Embryonic facial prominence (tissue), 1 donor: ENCODE results near the gene TRIM52.
"Not testable (repeated sequence)": the region's sequence is repeated elsewhere in the genome, so short reads cannot be mapped to it uniquely, and the experiment has no call there.

Experiments used
- DNase-seq: peaks from one replicate; pipeline ENCODE4 v3.0.0-alpha.2; 2016; ENCODE audit errors: extremely low spot score

TRIM52 gene

DNA sequence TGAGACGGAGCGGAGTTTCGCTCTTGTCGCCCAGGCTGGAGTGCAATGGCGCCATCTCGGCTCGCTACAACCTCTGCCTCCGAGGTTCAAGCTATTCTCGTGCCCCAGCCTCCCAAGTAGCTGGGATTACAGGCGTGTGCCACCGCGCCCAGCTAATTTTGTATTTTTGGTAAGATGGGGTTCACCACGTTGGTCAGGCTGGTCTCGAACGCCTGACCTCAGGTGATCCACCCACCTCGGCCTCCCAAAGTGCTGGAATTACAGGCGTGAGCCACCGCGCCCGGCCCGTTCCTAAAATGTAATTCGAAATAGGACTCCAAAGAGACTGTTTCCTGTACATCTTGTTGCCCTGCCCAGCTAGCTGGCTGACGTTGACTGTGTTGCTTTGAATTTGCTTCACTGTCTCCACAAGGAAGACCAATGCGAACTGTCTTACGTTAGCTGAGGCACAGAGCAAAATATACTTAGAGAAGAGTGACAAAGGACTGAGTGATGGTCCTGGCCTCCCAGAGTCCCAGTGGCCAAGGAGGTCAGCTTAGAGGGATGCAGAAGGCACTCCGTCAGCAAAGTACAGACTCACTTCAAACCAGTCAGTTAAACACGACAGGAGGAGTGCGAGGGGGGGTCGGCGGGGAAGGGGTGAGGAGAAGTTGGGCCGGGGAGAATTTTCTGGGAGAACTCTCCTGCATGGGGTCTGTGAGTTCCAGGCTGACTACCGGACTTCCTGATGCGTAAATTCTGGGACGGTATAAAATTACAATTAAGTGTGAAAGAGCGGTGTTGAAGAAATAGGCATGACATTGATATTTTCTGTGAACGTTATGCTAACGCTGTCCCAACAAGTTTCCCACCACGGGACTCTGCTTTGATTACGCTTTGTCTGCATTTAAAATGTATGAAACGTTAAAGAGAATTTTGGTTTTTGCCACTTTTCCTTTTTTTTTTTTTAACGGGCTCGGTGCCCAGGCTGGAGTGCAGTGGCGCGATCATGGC, 44.6 kb downstream of the TRIM52 start:
- no peak for DNase-seq

DNA sequence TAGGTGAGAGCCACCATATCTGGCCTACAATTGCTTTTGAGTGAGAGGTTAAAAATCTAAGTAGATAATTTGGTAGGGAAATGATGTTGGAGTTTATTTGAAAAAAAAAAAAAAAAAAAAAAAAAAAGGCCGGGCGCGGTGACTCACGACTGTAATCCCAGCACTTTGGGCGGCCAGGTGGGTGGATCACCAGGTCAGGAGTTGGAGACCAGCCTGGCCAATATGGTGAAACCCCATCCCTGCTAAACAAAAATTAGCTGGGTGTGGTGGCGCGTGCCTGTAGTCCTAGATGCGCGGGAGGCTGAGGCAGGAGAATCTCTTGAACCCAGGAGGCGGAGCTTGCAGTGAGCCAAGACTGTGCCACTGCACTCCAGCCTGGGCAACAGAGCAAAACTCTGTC, 46.7 kb downstream of the TRIM52 start:
- not testable (repeated sequence) for DNase-seq

DNA sequence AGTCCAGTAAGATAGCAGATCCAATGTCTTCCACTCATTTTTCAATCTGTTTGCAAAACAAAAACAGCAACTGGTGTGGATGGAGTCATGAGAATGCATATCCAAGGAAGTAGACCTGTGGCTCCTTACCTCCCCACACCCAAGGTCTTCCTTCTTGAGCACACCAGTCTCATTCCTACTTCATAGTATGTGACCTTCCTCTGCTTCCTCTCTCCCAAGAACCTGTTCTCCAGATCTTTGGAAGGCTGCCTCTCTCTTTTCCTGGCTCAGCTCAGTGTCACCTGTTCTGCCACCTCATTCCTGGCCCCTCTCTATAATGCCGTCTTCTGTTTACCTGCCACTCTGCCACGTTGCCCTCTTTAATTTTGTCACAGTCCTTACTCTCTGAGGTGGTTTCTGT, 48.0 kb downstream of the TRIM52 start:
- no peak for DNase-seq

GRCh38 chr5:181212080-181212479, 48.9 kb downstream of the TRIM52 start:
- DNase-seq, result no peak

- no peak for DNase-seq
Measured at GRCh38 chr5:181211208-181211607, 49.7 kb downstream of the TRIM52 start.

DNA sequence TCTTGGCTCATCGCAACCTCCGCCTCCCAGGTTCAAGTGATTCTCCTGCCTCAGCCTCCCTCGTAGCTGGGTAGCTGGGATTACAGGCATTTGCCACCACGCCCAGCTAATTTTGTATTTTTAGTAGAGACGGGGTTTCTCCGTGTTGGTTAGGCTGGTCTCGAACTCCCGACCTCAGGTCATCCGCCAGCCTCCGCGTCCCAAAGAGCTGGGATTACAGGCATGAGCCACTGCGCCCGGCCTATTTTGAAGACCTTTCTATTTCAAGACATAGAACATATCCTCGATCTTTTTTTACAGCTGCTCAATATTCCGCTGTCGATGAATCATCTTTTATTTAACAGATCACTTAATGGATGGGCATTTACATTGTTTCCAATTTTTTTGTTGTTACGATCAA, 50.2 kb downstream of the TRIM52 start:
- not testable (repeated sequence) for DNase-seq

GRCh38 chr5:181210148-181210547, 50.8 kb downstream of the TRIM52 start:
- not testable (repeated sequence) for DNase-seq

DNA sequence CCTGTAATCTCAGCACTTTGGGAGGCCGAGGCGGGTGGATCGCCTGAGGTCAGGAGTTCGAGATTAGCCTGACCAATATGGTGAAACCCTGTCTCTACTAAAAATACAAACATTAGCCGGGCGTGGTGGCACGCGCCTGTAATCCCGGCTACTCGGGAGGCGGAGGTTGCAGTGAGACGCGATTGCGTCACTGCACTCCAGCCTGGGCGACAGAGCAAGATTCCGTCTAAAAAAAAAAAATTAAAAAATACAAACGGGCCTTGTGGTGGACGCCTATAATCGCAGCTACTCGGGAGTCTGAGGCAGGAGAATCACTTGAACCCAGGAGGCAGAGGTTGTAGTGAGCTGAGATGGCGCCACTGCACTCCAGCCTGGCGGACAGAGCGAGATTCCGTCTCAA, 51.9 kb downstream of the TRIM52 start:
- DNase-seq, result not testable (repeated sequence)

GRCh38 chr5:181207960-181208253, 53.0 kb downstream of the TRIM52 start:
- no peak for DNase-seq

DNA sequence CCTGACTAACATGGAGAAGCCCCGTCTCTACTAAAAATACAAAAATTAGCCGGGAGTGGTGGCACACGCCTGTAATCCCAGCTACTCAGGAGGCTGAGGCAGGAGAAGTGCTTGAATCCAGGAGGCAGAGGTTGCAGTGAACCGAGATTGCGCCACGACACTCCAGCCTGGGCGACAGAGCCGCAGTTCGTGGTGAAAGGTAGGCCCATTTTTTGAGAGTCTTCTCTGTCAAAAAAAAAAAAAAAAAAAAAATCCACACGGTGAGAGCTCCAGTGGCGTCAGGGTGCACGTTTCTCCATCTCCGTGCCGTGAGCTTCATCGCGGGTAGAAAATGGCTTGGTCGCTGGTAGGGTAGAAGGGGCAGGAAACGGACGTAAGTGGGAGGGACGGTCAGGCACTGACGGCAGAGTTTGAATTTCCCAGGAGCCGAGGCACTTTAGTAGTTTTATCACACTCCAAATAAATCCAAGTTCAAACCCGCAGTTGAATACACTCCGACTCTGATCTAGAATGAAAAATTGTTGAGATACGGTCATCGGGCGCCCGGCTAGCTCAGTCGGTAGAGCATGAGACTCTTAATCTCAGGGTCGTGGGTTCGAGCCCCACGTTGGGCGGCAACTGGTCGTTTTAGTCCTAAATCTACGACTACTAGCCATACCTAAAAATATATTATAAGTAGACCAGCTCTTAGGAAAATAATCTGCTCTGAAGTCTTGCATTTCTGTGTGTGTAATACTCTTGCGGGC, 53.6 kb downstream of the TRIM52 start:
- peak; percentile 64 for DNase-seq

DNA sequence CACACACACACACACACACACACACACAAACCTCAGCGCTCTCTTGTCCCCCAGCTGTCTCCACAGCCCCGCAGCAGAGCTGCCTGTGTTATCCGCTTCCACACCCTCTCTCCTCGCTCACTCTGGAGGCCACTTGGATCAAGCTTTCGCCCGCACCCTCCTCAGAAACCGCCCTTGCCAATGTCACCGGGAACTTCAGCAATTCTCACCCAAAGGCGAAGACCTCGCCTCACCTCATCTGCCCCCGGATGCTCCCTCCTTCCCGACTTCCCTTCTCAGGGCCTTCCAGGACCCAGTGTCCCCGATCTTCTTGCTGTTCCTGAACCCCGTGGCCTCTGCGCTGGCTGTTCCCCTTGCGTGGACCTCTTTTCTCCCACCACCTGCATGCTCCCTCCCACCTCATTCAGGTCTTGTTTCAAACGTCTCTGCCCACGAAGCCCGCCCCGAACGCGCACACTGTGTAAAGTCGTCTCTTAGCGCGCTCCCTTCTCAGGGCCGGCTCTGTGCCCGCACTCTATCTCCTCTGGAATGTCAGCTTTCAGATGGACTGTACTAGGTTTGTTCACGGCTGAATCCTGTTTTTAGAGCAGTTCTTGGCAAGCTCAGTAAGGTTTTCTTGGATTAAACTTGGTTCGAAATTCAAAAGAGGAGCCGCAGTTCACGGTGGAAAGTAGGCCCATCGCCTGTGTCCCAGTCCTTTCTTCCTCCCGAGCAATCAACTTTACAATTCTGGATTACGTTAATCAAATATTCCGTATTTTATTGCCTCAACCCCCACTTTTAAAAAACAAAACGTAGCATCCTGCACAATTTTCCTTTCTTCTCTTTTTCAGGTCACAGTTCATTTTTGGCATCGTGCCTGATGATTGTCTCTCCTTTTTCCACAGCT, 54.9 kb downstream of the TRIM52 start:
- no peak for DNase-seq
